ENCODE results near the gene ARPP21. TPM values are rescaled to one million over a fixed set of nuclear protein-coding genes. Genes with fewer than 3 reads are reported as not detected.
A peak's percentile ranks its signal among the peaks of the same experiment; 100 is the strongest.

ARPP21 gene
- polyA plus RNA-seq, 1 of the 3 experiments (the other 2 are of a cell fraction), result 1.6 TPM

GRCh38 chr3:35658686-35659085, 19.4 kb downstream of the ARPP21 start:
- H3K36me3 ChIP-seq (replicated peaks in 1 of 2; ENCODE audit: control insufficient read depth in 1 of 2, insufficient read depth in 2 of 2, low read length in 1 of 2), result no peaks in the 10 kb centered on the region
- H3K4me3 ChIP-seq (ENCODE audit: low read depth in 2 of 2, low read length in 1 of 2), result no peak overlapping the region
- H3K27ac ChIP-seq (ENCODE audit: low read depth in 2 of 2, low read length in 1 of 2), result no peak overlapping the region
- H3K4me2 ChIP-seq, result no peak overlapping the region
- H3K9me2 ChIP-seq, result no peaks in the 10 kb centered on the region
- WGBS (ENCODE audit: low lambda C conversion rate), result 96% methylated on average over 1 of the region's 1 CpG
- DNase-seq, result no peak
- H3K9me3 ChIP-seq, result no peaks in the 10 kb centered on the region
- no peak overlapping the region for H2AFZ ChIP-seq (ENCODE audit: low read depth)
- H3K79me2 ChIP-seq (ENCODE audit: insufficient read depth), result no peaks in the 10 kb centered on the region
- H3K9ac ChIP-seq, result no peak overlapping the region
- H3F3A ChIP-seq (replicated peaks; ENCODE audit: insufficient read depth), result no peaks in the 10 kb centered on the region
- ChIA-PET POLR2A (no interaction called here), CTCF (interaction anchor here (0.6 to 1.9 kb wide), 6 partner anchors 16 to 1775 kb away, joined by 3 to 7 read pairs (median 3); no protein-coding TSS in a partner anchor)
- no peaks in the 10 kb centered on the region for H4K20me1 ChIP-seq (ENCODE audit: insufficient read depth)
- H3K27me3 ChIP-seq (ENCODE audit: insufficient read depth), result no peaks in the 10 kb centered on the region
- TF ChIP-seq MXI1 (IDR thresholded peaks at IDR 0.05; ENCODE audit: low read depth, low read length) (no peak), NRF1 (IDR thresholded peaks at IDR 0.05; ENCODE audit: low read depth, low read length) (no peak), FOSL2 (IDR thresholded peaks at IDR 0.05; ENCODE audit: borderline replicate concordance, low read depth) (no peak), JUND (IDR thresholded peaks at IDR 0.05) (no peak)
- H3K4me1 ChIP-seq (ENCODE audit: control insufficient read depth in 1 of 2, insufficient read depth in 2 of 2, low read depth in 1 of 2, low read length in 1 of 2), result peaks cover 2 to 7% of the 10 kb centered on the region in 2 experiments; a peak in 2 of 4 replicates

GRCh38 chr3:35659768-35660167, 20.4 kb downstream of the ARPP21 start:
- no peaks in the 10 kb centered on the region for H3F3A ChIP-seq (replicated peaks; ENCODE audit: insufficient read depth)
- no peaks in the 10 kb centered on the region for H3K27me3 ChIP-seq (ENCODE audit: insufficient read depth)
- no peak overlapping the region for H2AFZ ChIP-seq (ENCODE audit: low read depth)
- no peak overlapping the region for H3K4me2 ChIP-seq
- DNase-seq, result no peak
- no peaks in the 10 kb centered on the region for H3K9me3 ChIP-seq
- no peak overlapping the region for H3K27ac ChIP-seq (ENCODE audit: low read depth in 2 of 2, low read length in 1 of 2)
- no peaks in the 10 kb centered on the region for H3K36me3 ChIP-seq (replicated peaks in 1 of 2; ENCODE audit: control insufficient read depth in 1 of 2, insufficient read depth in 2 of 2, low read length in 1 of 2)
- ChIA-PET POLR2A (no interaction called here), CTCF (interaction anchor here (0.6 to 1.9 kb wide), 13 partner anchors 10 to 1776 kb away, joined by 3 to 7 read pairs (median 4); partner anchors contain the start of gene ARPP21)
- no peaks in the 10 kb centered on the region for H3K9me2 ChIP-seq
- TF ChIP-seq JUND (IDR thresholded peaks at IDR 0.05) (no peak), MAX (IDR thresholded peaks at IDR 0.05; ENCODE audit: low read depth) (no peak), NRF1 (IDR thresholded peaks at IDR 0.05; ENCODE audit: low read depth, low read length) (no peak), RXRA (IDR thresholded peaks at IDR 0.05; ENCODE audit: borderline replicate concordance, low read depth) (no peak), CHD2 (IDR thresholded peaks at IDR 0.05; ENCODE audit: low read length, partially characterized antibody) (no peak), RCOR1 (IDR thresholded peaks at IDR 0.05; ENCODE audit: low read length) (no peak), MEF2A (IDR thresholded peaks at IDR 0.05; ENCODE audit: borderline replicate concordance, low read depth) (no peak), GATA2 (CRISPR knock-in tag; IDR thresholded peaks at IDR 0.05) (no peak), PBX3 (IDR thresholded peaks at IDR 0.05) (no peak), REST (IDR thresholded peaks at IDR 0.05; ENCODE audit: low read depth, low read length) (no peak), RAD21 (IDR thresholded peaks at IDR 0.05; ENCODE audit: low read length) (peak; percentile 67), CTCF (IDR thresholded peaks at IDR 0.05) (peak; percentile 28; the same call in 1 of the 2 replicates), SMC3 (IDR thresholded peaks at IDR 0.05; ENCODE audit: low read depth, low read length) (peak; percentile 41)
- H3K9ac ChIP-seq, result no peak overlapping the region
- no peaks in the 10 kb centered on the region for H3K79me2 ChIP-seq (ENCODE audit: insufficient read depth)
- H3K4me3 ChIP-seq (ENCODE audit: low read depth in 2 of 2, low read length in 1 of 2), result no peak overlapping the region
- H3K4me1 ChIP-seq (ENCODE audit: control insufficient read depth in 1 of 2, insufficient read depth in 2 of 2, low read depth in 1 of 2, low read length in 1 of 2), result peaks cover 9 to 13% of the 10 kb centered on the region in 2 experiments; a peak in 3 of 4 replicates
- no peaks in the 10 kb centered on the region for H4K20me1 ChIP-seq (ENCODE audit: insufficient read depth)

Data from SK-N-SH (cell line).